Colonic mucosa (tissue), 4 donors: ENCODE results near the gene C4orf36. TPM values are rescaled to one million over a fixed set of nuclear protein-coding genes. Genes with fewer than 3 reads are reported as not detected.

Experiments used
- DNase-seq: peaks from one replicate; pipeline ENCODE4 v3.0.0-alpha.2; 2020
- H3K27ac ChIP-seq: fragments of 200-600 bp; one replicate; pipeline ENCODE4 v1.8.0; 2021
- H3K27me3 ChIP-seq: fragments of 200-600 bp; one replicate; pipeline ENCODE4 v1.8.0; 2021
- H3K36me3 ChIP-seq: fragments of 200-600 bp; one replicate; pipeline ENCODE4 v1.8.0; 2021
- H3K4me1 ChIP-seq: fragments of 200-600 bp; one replicate; pipeline ENCODE4 v1.8.0; 2021; ENCODE audit warnings: mild to moderate bottlenecking
- H3K4me3 ChIP-seq: fragments of 200-600 bp; one replicate; pipeline ENCODE4 v1.8.0; 2021
- H3K9ac ChIP-seq, 2 donors: one replicate each; pipeline ENCODE4 v1.7.0; 2013; ENCODE audit warnings: control low read depth in 2 of 2, low read depth in 2 of 2, low read length in 2 of 2
- H3K9me3 ChIP-seq: fragments of 200-600 bp; one replicate; pipeline ENCODE4 v1.8.0; 2021
- CTCF ChIP-seq: fragments of 200-600 bp; IDR thresholded peaks from one replicate; pipeline ENCODE4 v1.8.0; 2022; ENCODE audit warnings: antibody characterized with exemption, mild to moderate bottlenecking
- intact Hi-C: fragments of 100-400 bp; cut with DNase I; formaldehyde crosslinking; loops from one replicate; pipeline ENCODE4 v1.14.1; 2022
- total RNA-seq, 2 donors: library from RNA; stranded (reverse); fragmentation: NEBNext Ultra II Directional in 1 of 2; extraction: Animal tissue kit (Norgen Biotek cat#: 25700) in 1 of 2; gene quantifications; one replicate each; pipeline ENCODE4 v1.2.1, GENCODE V29; 2021
- donor health status: healthy.
- donor health status: DM: no; HTN: no; CAD: no.
- donor health status: DM: no; HTN: no; CAD: no.

The C4orf36 gene
- total RNA-seq, 2 donors from 2014 or later, result 0.54 TPM; not detected in 1

- Histone ChIP-seq H3K9ac (peak overlapping the region; percentile 93 to 99), H3K36me3 (no peaks in the 10 kb centered on the region), H3K4me1 (peaks cover 10% of the 10 kb centered on the region), H3K27me3 (no peaks in the 10 kb centered on the region), H3K4me3 (peak overlapping the region; percentile 95), H3K27ac (peak overlapping the region; percentile 99), H3K9me3 (no peaks in the 10 kb centered on the region)
- intact Hi-C loops, result no loop called here
- TF ChIP-seq CTCF, result no peak
- peak; percentile 91 for DNase-seq
Measured at GRCh38 chr4:86935853-86936733, 43.9 kb upstream of the C4orf36 start.

- DNase-seq, result peak; percentile 57
- Histone ChIP-seq H3K36me3 (no peaks in the 10 kb centered on the region), H3K9ac (peak overlapping the region; percentile 93 to 99), H3K4me1 (peaks cover 10% of the 10 kb centered on the region), H3K4me3 (peak overlapping the region; percentile 95), H3K27ac (peak overlapping the region; percentile 99), H3K9me3 (no peaks in the 10 kb centered on the region), H3K27me3 (no peaks in the 10 kb centered on the region)
- intact Hi-C loops, result no loop called here
- TF ChIP-seq CTCF, result no peak
Measured at GRCh38 chr4:86935566-86935852, 43.3 kb upstream of the C4orf36 start.

- DNase-seq, result peak; percentile 93
- H3K27me3 ChIP-seq, result no peaks in the 10 kb centered on the region
- H3K9ac ChIP-seq, result peak within 1 kb of the TSS; percentile 93 to 99
- H3K27ac ChIP-seq, result peak within 1 kb of the TSS; percentile 99
- no peaks in the 10 kb centered on the region for H3K9me3 ChIP-seq
- TF ChIP-seq CTCF, result peak; percentile 36
- H3K36me3 ChIP-seq, result no peaks in the 10 kb centered on the region
- peak within 1 kb of the TSS; percentile 95 for H3K4me3 ChIP-seq
- intact Hi-C loops, result loop anchor here (1.0 kb wide), 1 partner anchor 71 kb away; no protein-coding TSS in a partner anchor
- H3K4me1 ChIP-seq, result peaks cover 6% of the 10 kb centered on the region
Measured at GRCh38 chr4:86934771-86935565, 42.7 kb upstream of the C4orf36 start, which contains the start of gene AFF1. TSS of gene AFF1 (plus strand) at chr4:86935011. CDS start at chr4:86948534, 13,523 bp downstream.

- Histone ChIP-seq H3K4me1 (no peaks in the 10 kb centered on the region), H3K4me3 (peak overlapping the region; percentile 95), H3K36me3 (no peaks in the 10 kb centered on the region), H3K9me3 (no peaks in the 10 kb centered on the region), H3K27me3 (no peaks in the 10 kb centered on the region), H3K27ac (peak overlapping the region; percentile 99), H3K9ac (peak overlapping the region; percentile 48 to 89)
- peak; percentile 40 for DNase-seq
- TF ChIP-seq CTCF, result no peak
- intact Hi-C loops, result loop anchor here (1.0 kb wide), 1 partner anchor 72 kb away; no protein-coding TSS in a partner anchor
Measured at GRCh38 chr4:86934147-86934770, 42.0 kb upstream of the C4orf36 start.
